CD14-positive monocyte (primary cell): ENCODE data around the gene HMGB1. TPM values are rescaled to one million over a fixed set of nuclear protein-coding genes. Genes with fewer than 3 reads are reported as not detected.
"Not testable (repeated sequence)": the region's sequence is repeated elsewhere in the genome, so short reads cannot be mapped to it uniquely, and the experiment has no call there.

Source experiments
- DNase-seq, 3 donors: peaks; one replicate each; pipeline ENCODE4 v3.0.0-alpha.2; 2011 to 2022
- H2AFZ ChIP-seq: 2 replicates; pipeline ENCODE4 v1.6.0; 2012; ENCODE audit warnings: mild to moderate bottlenecking, low read depth, low read length, inconsistent platforms; ENCODE audit not compliant: insufficient read depth, poor library complexity, severe bottlenecking
- H3K27ac ChIP-seq, 2 donors: 1 replicate in 1 of 2; 2 replicates in 1 of 2; pipeline ENCODE4 v1.5.1; 2012 to 2013; ENCODE audit warnings: low read length in 2 of 2, control low read depth in 1 of 2, inconsistent platforms in 1 of 2, low read depth in 1 of 2, mild to moderate bottlenecking in 1 of 2
- H3K27me3 ChIP-seq, 2 donors: one replicate each; pipeline versions ENCODE4 v1.6.0 to v1.6.1; 2011 to 2013; ENCODE audit warnings: low read length in 2 of 2; ENCODE audit not compliant: control insufficient read depth in 2 of 2, insufficient read depth in 2 of 2
- H3K36me3 ChIP-seq, 2 donors: replicated peaks in 1 of 2; 1 replicate in 1 of 2; 2 replicates in 1 of 2; pipeline versions ENCODE4 v1.5.1 to v1.6.1; 2012 to 2013; ENCODE audit warnings: low read length in 2 of 2, control low read depth in 1 of 2, inconsistent platforms in 1 of 2, mild to moderate bottlenecking in 1 of 2; ENCODE audit not compliant: insufficient read depth in 2 of 2, control insufficient read depth in 1 of 2
- H3K4me1 ChIP-seq, 2 donors: 1 replicate in 1 of 2; 2 replicates in 1 of 2; pipeline versions ENCODE4 v1.5.1 to v1.6.1; 2012 to 2013; ENCODE audit warnings: low read length in 2 of 2, control low read depth in 1 of 2, inconsistent platforms in 1 of 2, mild to moderate bottlenecking in 1 of 2, moderate library complexity in 1 of 2; ENCODE audit not compliant: insufficient read depth in 2 of 2, control insufficient read depth in 1 of 2
- H3K4me2 ChIP-seq: replicated peaks from 2 replicates; pipeline ENCODE3; 2012; ENCODE audit warnings: low read length, moderate library complexity, mild to moderate bottlenecking; ENCODE audit not compliant: poor library complexity, severe bottlenecking; ENCODE audit errors: extremely low read depth
- H3K4me3 ChIP-seq, 3 experiments: fragments of 200-600 bp in 1 of 3; sonication (generic) in 1 of 3; replicated peaks in 1 of 3; 1 replicate in 2 of 3; 2 replicates in 1 of 3; pipeline ENCODE4 v1.5.1; 2011 to 2013; ENCODE audit warnings: low read length in 3 of 3, mild to moderate bottlenecking in 3 of 3, control low read depth in 2 of 3, low read depth in 2 of 3, inconsistent platforms in 1 of 3, moderate library complexity in 1 of 3
- H3K79me2 ChIP-seq: 2 replicates; pipeline ENCODE4 v1.6.0; 2012; ENCODE audit warnings: mild to moderate bottlenecking, control low read depth, inconsistent platforms, low read length, moderate library complexity; ENCODE audit not compliant: insufficient read depth
- H3K9ac ChIP-seq: 2 replicates; pipeline ENCODE4 v1.6.0; 2017; ENCODE audit warnings: low read length, mild to moderate bottlenecking; ENCODE audit not compliant: insufficient read depth, poor library complexity, severe bottlenecking
- H3K9me3 ChIP-seq, 2 donors: replicated peaks in 1 of 2; 1 replicate in 1 of 2; 2 replicates in 1 of 2; pipeline versions ENCODE4 v1.5.1 to v1.6.1; 2012 to 2013; ENCODE audit warnings: low read length in 2 of 2, control low read depth in 1 of 2; ENCODE audit not compliant: control insufficient read depth in 1 of 2, insufficient read depth in 1 of 2
- H4K20me1 ChIP-seq: 2 replicates; pipeline ENCODE4 v1.6.0; 2012; ENCODE audit warnings: mild to moderate bottlenecking, low read length, control low read depth, moderate library complexity; ENCODE audit not compliant: insufficient read depth
- H3K27ac Mint-ChIP-seq, 7 donors: one replicate each; pipeline ENCODE4 v1.8.0; 2020; ENCODE audit warnings: mild to moderate bottlenecking in 7 of 7, mixed read lengths in 7 of 7, moderate library complexity in 6 of 7, inconsistent platforms in 2 of 7
- H3K27me3 Mint-ChIP-seq, 3 donors: one replicate each; pipeline ENCODE4 v1.8.0; 2021 to 2022; ENCODE audit warnings: low read depth in 3 of 3, mild to moderate bottlenecking in 3 of 3, mixed read lengths in 3 of 3, moderate library complexity in 3 of 3, inconsistent platforms in 1 of 3
- H3K36me3 Mint-ChIP-seq, 2 donors: one replicate each; pipeline ENCODE4 v1.8.0; 2020; ENCODE audit warnings: mixed read lengths in 2 of 2, inconsistent platforms in 1 of 2, mild to moderate bottlenecking in 1 of 2
- H3K4me1 Mint-ChIP-seq: one replicate; pipeline ENCODE4 v1.8.0; 2020; ENCODE audit warnings: mild to moderate bottlenecking, mixed read lengths
- H3K4me3 Mint-ChIP-seq, 2 donors: one replicate each; pipeline ENCODE4 v1.8.0; 2020; ENCODE audit warnings: mild to moderate bottlenecking in 2 of 2, mixed read lengths in 2 of 2, moderate library complexity in 1 of 2
- H3K9me3 Mint-ChIP-seq, 7 donors: one replicate each; pipeline ENCODE4 v1.8.0; 2020 to 2022; ENCODE audit warnings: mixed read lengths in 7 of 7, mild to moderate bottlenecking in 6 of 7, moderate library complexity in 6 of 7, inconsistent platforms in 2 of 7
- WGBS: methylation state at CpG from one replicate; pipeline ENCODE4 v1.1.5; 2013; ENCODE audit warnings: missing lambda C conversion rate; ENCODE audit not compliant: insufficient coverage; 5-methylcytosine and 5-hydroxymethylcytosine counted together
- intact Hi-C, 2 donors: fragments of 100-400 bp; cut with micrococcal nuclease; formaldehyde crosslinking; loops; one replicate each; pipeline versions ENCODE4 v1.15.0 to v1.15.1; 2023
- polyA plus RNA-seq, 3 donors: library from polyadenylated mRNA; depleted of rRNA in 1 of 3; unstranded in 2 of 3; stranded (reverse) in 1 of 3; fragments of 300-500 nt in 2 of 3; fragments of >200 nt in 1 of 3; fragmentation: Illumina TruSeq in 2 of 3; gene quantifications; 1 replicate in 2 of 3; 2 replicates in 1 of 3; pipeline ENCODE4 v1.2.3, GENCODE V29; 2012 to 2021
- TF ChIP-seq, protein P1 (sequence below): fragments of 200-600 bp; IDR thresholded peaks from one replicate; pipeline ENCODE4 v1.8.0; 2022; ENCODE audit warnings: antibody characterized with exemption, mild to moderate bottlenecking

Gene HMGB1
- polyA plus RNA-seq, 3 donors: 132 to 489 (median 430) TPM

DNA sequence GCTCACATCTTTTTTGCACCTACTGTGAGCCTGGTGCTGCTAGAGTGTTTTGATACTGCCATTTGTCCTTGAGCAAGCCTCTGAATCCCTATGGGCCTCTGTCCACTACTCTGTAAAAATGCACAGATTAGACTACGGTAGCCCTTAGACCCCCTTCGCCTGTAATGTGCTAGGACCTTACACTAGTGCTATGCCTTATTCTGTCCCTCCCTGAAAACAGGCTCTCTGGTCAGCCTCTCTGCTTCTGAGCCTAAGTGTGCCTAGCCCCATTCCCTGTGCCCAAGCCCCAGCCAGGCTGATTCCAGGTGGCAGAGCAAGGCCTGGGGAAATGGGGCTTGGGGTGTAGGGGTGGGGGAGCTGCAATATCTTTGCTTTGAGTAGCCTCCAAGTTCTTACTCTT, 10.7 kb downstream of the HMGB1 start:
- Histone ChIP-seq H3K4me2 (no peak overlapping the region), H3K4me1 (no peaks in the 10 kb centered on the region), H4K20me1 (no peaks in the 10 kb centered on the region), H3K79me2 (no peaks in the 10 kb centered on the region), H3K9me3 (no peaks in the 10 kb centered on the region), H2AFZ (no peak overlapping the region), H3K27ac (no peak overlapping the region), H3K36me3 (peaks cover 7 to 17% of the 10 kb centered on the region in 2 donors), H3K9ac (no peak overlapping the region), H3K4me3 (no peak overlapping the region), H3K27me3 (no peaks in the 10 kb centered on the region)
- intact Hi-C loops: no loop called here
- Mint-ChIP-seq H3K36me3 (peaks cover 13 to 15% of the 10 kb centered on the region in 2 donors), H3K27me3 (no peaks in the 10 kb centered on the region), H3K27ac (no peak overlapping the region), H3K4me3 (no peak overlapping the region), H3K4me1 (peaks cover 4% of the 10 kb centered on the region), H3K9me3 (no peaks in the 10 kb centered on the region)
- 100% methylated on average over 1 of the region's 2 CpGs for WGBS
- TF ChIP-seq, protein P1, sequence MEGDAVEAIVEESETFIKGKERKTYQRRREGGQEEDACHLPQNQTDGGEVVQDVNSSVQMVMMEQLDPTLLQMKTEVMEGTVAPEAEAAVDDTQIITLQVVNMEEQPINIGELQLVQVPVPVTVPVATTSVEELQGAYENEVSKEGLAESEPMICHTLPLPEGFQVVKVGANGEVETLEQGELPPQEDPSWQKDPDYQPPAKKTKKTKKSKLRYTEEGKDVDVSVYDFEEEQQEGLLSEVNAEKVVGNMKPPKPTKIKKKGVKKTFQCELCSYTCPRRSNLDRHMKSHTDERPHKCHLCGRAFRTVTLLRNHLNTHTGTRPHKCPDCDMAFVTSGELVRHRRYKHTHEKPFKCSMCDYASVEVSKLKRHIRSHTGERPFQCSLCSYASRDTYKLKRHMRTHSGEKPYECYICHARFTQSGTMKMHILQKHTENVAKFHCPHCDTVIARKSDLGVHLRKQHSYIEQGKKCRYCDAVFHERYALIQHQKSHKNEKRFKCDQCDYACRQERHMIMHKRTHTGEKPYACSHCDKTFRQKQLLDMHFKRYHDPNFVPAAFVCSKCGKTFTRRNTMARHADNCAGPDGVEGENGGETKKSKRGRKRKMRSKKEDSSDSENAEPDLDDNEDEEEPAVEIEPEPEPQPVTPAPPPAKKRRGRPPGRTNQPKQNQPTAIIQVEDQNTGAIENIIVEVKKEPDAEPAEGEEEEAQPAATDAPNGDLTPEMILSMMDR: no peak
- no peak for DNase-seq

DNA sequence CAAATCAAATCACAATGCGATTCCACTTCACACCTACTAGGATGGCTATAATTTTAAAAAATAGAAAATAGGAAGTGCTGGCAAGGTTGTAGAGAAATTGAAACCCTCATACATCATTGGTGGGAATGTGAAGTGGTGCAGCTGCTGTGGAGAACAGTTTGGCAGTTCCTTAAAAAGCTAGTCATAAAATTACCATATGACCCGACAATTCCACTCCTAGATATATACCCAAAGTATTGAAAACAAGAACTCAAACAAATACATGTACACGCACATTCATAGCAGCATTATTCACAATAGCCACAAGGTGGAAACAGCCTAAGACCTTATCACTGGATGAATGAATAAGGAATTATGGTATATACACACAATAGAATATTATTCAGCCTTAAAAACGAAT, 12.0 kb downstream of the HMGB1 start:
- no peak overlapping the region for H3K4me2 ChIP-seq
- intact Hi-C loops: no loop called here
- H3K79me2 ChIP-seq: no peaks in the 10 kb centered on the region
- no peak overlapping the region for H3K9ac ChIP-seq
- H2AFZ ChIP-seq: no peak overlapping the region
- H3K4me1 Mint-ChIP-seq: peaks cover 4% of the 10 kb centered on the region
- DNase-seq: peak in 2 of 3 donors; percentile 17 to 37
- no peak overlapping the region for H3K27ac ChIP-seq
- H3K4me1 ChIP-seq: no peaks in the 10 kb centered on the region
- no CpG with 5 or more reads among the region's 4 CpGs for WGBS
- H3K9me3 Mint-ChIP-seq: no peaks in the 10 kb centered on the region
- H3K36me3 ChIP-seq: peaks cover 1 to 5% of the 10 kb centered on the region in 2 donors
- no peaks in the 10 kb centered on the region for H3K27me3 ChIP-seq
- no peak overlapping the region for H3K4me3 ChIP-seq
- no peaks in the 10 kb centered on the region for H3K9me3 ChIP-seq
- H3K36me3 Mint-ChIP-seq: peaks cover 6 to 10% of the 10 kb centered on the region in 2 donors
- H4K20me1 ChIP-seq: no peaks in the 10 kb centered on the region
- peak overlapping the region in 1 of 7 donors; percentile 67 for H3K27ac Mint-ChIP-seq
- no peaks in the 10 kb centered on the region for H3K27me3 Mint-ChIP-seq
- H3K4me3 Mint-ChIP-seq: no peak overlapping the region
- TF ChIP-seq, protein P1: peak; percentile 39

- H3K36me3 Mint-ChIP-seq, H2AFZ ChIP-seq, H3K4me3 ChIP-seq, H3K27me3 Mint-ChIP-seq, H3K79me2 ChIP-seq, H3K27me3 ChIP-seq, H4K20me1 ChIP-seq, H3K4me3 Mint-ChIP-seq, H3K27ac Mint-ChIP-seq, H3K4me1 ChIP-seq, H3K27ac ChIP-seq, H3K9me3 ChIP-seq, DNase-seq, H3K36me3 ChIP-seq, H3K9ac ChIP-seq, H3K4me1 Mint-ChIP-seq, intact Hi-C loops, H3K9me3 Mint-ChIP-seq, H3K4me2 ChIP-seq: not testable (repeated sequence)
- 100% methylated on average over 3 of the region's 12 CpGs for WGBS
Measured at GRCh38 chr13:30451476-30451875, 14.3 kb downstream of the HMGB1 start.
